Stimulated activated CD4-positive, alpha-beta T cell treated with anti-CD3 and anti-CD28 coated beads, Interleukin-15, amount 100 ng/mL, for 24 hours (primary cell): ENCODE measurements around the gene ZNF814.
"Not testable (repeated sequence)": the region's sequence is repeated elsewhere in the genome, so short reads cannot be mapped to it uniquely, and the experiment has no call there.

Experiments
- DNase-seq: peaks from one replicate; pipeline ENCODE4 v3.0.0-alpha.2; 2020

ZNF814 gene

GRCh38 chr19:57888560-57889231 lies at the start of gene ZNF814:
Gene ZNF814, minus strand, starts transcription at chr19:57889037. Its CDS starts 235 bp downstream, at chr19:57888802.
- peak; percentile 88 for DNase-seq

GRCh38 chr19:57935731-57936130 lies 46.9 kb upstream of the ZNF814 start:
- no peak for DNase-seq

GRCh38 chr19:57934820-57935665 lies 46.2 kb upstream of the ZNF814 start, which contains the start of gene ZNF418:
Gene ZNF418, minus strand, starts transcription at chr19:57935402. Its CDS starts 1,580 bp downstream, at chr19:57933822.
- DNase-seq: peak; percentile 48

DNA sequence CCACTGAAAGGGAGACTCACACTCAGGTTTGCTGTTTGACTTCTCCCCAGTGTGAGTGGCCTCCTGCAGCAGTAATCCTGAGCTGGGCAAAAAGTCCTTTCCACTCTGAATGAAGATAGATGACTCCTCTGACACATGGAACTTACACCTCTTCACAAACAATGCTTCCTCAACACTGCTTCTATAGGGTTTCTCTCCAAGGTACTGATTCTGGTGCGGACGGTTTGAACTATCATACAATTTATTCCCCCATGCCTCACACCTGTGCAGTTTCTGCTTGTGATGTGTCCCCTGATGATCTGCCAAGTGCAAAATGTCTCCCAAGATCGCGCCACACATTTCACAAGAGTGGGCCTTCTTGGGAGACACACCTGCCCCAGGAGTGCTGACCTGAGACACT lies 38.8 kb upstream of the ZNF814 start:
- no peak for DNase-seq

- peak; percentile 84 for DNase-seq
Observed at GRCh38 chr19:57916168-57916995, 27.5 kb upstream of the ZNF814 start, which contains the start of gene ZNF417. Gene ZNF417, minus strand, starts transcription at chr19:57916592. Its CDS starts 181 bp downstream, at chr19:57916411.

GRCh38 chr19:57914531-57914930 lies 25.7 kb upstream of the ZNF814 start:
- no peak for DNase-seq

GRCh38 chr19:57907394-57907793 lies 18.6 kb upstream of the ZNF814 start:
- DNase-seq: no peak

DNA sequence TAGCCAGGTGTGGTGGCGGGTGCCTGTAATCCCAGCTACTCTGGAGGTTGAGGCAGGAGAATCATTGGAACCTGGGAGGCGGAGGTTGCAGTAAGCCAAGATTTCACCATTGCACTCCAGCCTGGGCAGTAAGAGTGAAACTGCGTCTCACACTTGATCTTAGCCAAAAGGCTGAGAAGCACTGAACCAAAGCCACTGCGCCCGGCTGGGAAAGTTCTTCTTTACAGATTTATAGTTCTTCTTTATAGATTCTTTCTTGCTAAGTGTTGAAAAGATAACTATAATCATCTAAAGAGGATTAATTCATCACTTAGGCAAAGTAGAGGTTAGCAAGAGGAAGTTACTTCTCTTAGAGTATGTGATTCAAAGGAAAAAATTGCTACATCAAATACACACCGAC lies 16.4 kb upstream of the ZNF814 start:
- DNase-seq: no peak

GRCh38 chr19:57903618-57904184 lies 14.9 kb upstream of the ZNF814 start:
- no peak for DNase-seq

DNA sequence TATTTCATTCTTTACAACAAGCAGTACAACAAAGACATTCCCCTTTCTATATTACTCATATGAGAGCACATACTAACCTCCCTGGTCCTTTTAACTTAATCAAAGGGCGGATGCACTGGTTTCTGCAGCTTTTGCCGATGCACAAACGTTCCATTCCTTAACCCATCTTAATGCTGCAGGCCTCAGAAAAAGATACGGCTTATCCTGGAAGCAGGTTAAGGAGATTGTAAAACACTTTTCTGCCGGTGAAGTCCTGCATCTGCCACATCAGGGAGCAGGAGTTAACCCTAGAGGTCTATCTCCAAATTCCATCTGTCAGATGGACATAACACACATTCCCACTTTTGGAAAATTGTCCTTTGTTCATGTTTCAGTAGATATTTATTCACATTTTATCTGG lies 11.5 kb upstream of the ZNF814 start:
- no peak for DNase-seq

DNA sequence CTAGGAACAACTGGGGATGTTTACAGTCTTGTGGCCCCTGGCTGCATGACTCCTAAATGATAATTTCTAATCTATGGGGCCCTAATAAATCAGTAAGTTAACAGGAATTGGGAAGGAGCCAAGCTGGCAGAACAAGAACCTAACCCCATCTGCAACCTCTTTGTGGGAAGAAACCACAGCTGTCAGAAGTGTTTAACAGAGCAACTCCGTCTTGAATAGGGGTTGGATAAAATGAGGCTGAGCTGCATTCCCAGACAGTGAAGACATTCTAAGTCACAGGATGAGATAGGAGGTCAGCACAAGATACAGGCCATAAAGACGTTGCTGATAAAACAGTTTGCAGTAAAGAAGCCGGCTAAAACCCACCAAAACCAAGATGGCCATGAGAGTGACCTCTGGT lies 1.9 kb upstream of the ZNF814 start:
- not testable (repeated sequence) for DNase-seq

DNA sequence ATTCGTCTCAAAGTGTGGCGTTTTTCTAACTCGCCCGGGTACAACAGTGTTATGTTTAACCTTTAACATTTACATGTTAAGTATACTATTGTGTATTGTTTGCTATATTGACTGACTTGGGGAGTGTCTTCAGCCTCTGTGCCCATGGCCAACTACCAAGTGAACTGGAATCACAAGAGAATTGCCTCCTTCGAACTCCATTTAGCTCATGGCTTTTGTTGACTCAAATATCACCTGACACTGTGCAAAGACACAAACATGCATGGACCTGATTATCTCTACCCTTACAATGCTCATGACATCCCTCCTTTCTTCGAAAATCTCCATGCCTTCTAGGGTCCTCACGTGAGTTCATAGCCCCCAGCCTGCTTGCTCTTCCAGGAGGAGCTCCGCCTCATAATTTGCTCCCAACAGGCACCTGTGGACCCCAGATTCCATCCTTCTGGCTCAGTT lies 704 bp downstream of the ZNF814 start:
- no peak for DNase-seq

GRCh38 chr19:57887195-57887941 lies 1.5 kb downstream of the ZNF814 start:
- no peak for DNase-seq

GRCh38 chr19:57886046-57886445 lies 2.8 kb downstream of the ZNF814 start:
- DNase-seq: no peak

DNA sequence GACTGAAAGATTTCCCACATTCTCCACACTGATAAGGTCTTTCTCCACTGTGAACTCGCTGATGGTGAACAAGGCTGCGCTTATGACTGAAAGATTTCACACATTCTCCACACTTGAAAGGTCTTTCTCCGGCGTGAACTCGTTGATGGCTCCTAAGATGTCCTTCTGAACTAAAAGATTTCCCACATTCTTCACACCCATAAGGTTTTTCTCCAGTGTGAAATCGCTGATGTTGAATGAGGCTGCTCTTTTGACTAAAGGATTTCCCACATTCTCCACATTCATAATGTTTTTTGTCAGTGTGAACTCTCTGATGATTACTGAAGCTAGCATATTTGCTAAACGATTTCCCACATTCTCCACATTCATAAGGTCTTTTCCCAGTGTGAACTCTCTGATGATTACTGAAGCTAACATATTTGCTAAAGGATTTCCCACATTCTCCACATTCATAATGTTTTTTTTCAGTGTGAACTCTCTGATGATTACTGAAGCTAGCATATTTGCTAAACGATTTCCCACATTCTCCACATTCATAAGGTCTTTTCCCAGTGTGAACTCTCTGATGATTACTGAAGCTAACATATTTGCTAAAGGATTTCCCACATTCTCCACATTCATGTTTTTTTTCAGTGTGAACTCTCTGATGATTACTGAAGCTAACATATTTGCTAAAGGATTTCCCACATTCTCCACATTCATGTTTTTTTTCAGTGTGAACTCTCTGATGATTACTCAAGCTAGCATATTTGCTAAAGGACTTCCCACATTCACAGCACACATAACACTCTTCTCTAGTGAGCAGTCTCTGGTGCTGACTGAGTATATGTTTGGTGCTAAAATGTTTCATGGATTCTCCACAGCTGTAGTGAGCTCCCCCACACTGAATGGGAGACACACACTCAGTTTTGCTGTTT lies 14.7 kb downstream of the ZNF814 start:
- not testable (repeated sequence) for DNase-seq

GRCh38 chr19:57872450-57872849 lies 16.4 kb downstream of the ZNF814 start:
- DNase-seq: no peak

DNA sequence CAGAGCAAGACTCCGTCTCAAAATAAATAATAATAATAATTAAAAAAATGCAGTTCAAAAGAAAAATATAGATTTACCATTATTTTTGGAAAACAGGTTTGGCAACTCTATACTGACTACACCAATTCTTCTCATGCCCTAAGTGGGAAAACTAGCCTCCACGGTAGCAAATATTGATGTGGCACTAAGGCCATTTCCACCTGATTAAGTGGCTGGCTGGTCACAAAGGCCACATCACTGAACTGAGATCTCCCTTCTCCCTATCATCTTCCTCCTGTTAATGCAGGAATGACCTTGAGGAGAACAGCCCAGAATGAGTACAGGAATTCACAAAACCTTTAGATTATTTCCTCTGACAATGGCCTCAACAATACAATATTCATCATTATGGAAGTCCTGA lies 18.6 kb downstream of the ZNF814 start:
- DNase-seq: no peak

DNA sequence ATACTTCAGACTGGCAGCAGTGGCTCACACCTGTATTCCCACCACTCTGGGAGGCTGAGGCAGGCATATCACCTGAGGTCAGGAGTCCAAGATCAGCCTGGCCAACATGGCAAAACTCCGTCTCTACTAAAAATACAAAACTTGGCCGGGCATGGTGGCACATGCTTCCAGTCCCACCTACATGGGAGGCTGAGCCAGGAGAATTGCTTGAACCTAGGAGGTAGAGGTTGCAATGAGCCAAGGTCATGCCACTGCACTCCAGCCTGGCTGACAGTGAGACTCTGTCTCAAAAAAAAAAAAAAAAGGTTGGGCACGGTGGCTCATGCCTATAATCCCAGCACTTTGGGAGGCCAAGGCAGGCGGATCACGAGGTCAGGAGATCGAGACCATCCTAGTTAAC lies 19.2 kb downstream of the ZNF814 start:
- not testable (repeated sequence) for DNase-seq

DNA sequence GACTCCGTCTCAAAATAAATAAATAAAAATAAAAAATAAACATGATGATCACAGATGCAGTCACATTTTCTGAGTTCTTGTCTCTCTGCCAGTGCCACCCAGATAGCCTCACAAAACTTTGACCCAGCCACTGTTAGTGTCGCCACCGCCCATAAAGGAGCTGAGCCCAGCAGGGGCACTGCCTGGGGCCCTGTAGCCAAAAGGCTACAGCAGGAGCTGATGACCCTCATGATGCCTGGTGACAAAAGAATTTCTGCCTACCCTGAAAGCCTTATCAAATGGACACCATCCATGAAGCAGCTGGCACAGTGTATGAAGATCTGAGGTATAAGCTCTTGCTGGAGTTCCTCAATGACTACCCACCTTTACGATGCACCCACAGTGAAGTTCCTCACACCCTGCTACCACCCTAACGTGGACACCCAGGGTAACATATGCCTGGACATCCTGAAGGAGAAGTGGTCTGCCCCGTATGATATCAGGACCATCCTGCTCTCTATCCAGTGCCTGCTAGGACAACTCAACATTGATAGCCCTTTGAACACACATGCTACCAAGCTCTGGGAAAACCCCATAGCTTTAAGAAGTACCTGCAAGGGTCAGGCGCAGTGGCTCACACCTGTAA lies 20.9 kb downstream of the ZNF814 start:
- DNase-seq: no peak

GRCh38 chr19:57862351-57862750 lies 26.5 kb downstream of the ZNF814 start:
- DNase-seq: not testable (repeated sequence)
